Memory B cell (primary cell): ENCODE measurements around the gene ELMO1.
A peak's percentile ranks its signal among the peaks of the same experiment; 100 is the strongest.
"Not testable (repeated sequence)": the region's sequence is repeated elsewhere in the genome, so short reads cannot be mapped to it uniquely, and the experiment has no call there.

Experiments used
- ATAC-seq: fragments of 150-1000 bp; cut with Tn5 transposase; 2 replicates; pipeline ENCODE4 v1.10.0; 2021; ENCODE audit warnings: low read depth, mild to moderate bottlenecking, moderate library complexity
- DNase-seq, 2 donors: peaks; one replicate each; pipeline ENCODE4 v3.0.0; 2022; ENCODE audit warnings: low spot score in 2 of 2
- H3K27ac Mint-ChIP-seq: one replicate; pipeline ENCODE4 v1.8.0; 2022; ENCODE audit warnings: mild to moderate bottlenecking, moderate library complexity, mixed read lengths
- H3K27me3 Mint-ChIP-seq: one replicate; pipeline ENCODE4 v1.8.0; 2022; ENCODE audit warnings: mixed read lengths
- H3K36me3 Mint-ChIP-seq: one replicate; pipeline ENCODE4 v1.8.0; 2022; ENCODE audit warnings: mild to moderate bottlenecking, mixed read lengths
- H3K4me1 Mint-ChIP-seq: one replicate; pipeline ENCODE4 v1.8.0; 2022; ENCODE audit warnings: mixed read lengths
- H3K4me3 Mint-ChIP-seq: one replicate; pipeline ENCODE4 v1.8.0; 2022; ENCODE audit warnings: mild to moderate bottlenecking, moderate library complexity, mixed read lengths
- H3K9me3 Mint-ChIP-seq: one replicate; pipeline ENCODE4 v1.8.0; 2022; ENCODE audit warnings: mixed read lengths

The ELMO1 gene

DNA sequence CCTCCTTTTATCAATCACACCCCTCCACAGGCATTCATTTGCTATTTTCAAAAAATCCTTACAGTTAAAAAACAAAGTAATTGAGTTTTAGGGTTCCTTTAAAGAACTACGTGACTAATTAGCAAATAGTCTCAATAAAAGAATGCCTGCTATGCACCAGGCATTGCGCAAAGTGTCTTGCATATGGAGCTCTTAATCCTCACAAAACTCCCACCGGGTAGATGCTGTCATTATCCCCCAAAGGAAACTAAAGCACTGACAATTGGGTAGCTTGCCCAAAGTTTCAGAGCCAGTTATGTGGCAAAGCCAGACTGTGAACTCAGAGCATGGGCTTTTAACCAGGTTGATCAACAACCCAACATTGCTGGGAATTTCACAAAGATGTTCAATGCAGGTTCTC, 305.7 kb downstream of the ELMO1 start:
- H3K27me3 Mint-ChIP-seq: no peaks in the 10 kb centered on the region
- no peak overlapping the region for H3K4me3 Mint-ChIP-seq
- DNase-seq (no peak), ATAC-seq (no peak)
- H3K27ac Mint-ChIP-seq: peak overlapping the region; percentile 26
- H3K36me3 Mint-ChIP-seq: peaks cover 55% of the 10 kb centered on the region
- H3K4me1 Mint-ChIP-seq: peaks cover 12% of the 10 kb centered on the region
- H3K9me3 Mint-ChIP-seq: peaks cover 18% of the 10 kb centered on the region

DNA sequence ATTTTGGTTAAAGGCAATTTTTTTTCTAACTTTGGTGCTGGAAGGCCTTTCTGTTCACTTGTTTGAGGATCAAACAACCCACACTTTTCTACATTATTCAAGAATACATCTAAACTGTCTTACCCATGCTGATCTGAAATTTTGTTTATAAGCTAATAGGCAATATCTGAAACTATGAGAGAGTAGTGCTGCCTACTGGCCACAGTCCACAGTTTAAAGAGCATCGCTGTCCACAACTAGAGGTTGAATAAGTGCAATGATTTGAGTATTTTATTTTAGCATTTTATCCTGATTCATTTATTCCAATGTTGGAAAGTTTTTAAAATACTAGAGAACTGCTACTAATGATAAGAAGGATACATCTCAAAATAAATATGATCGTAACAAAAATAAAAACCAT, 306.9 kb downstream of the ELMO1 start:
- H3K4me1 Mint-ChIP-seq: peaks cover 18% of the 10 kb centered on the region
- no peak overlapping the region for H3K27ac Mint-ChIP-seq
- no peak overlapping the region for H3K4me3 Mint-ChIP-seq
- DNase-seq (no peak), ATAC-seq (no peak)
- peaks cover 20% of the 10 kb centered on the region for H3K9me3 Mint-ChIP-seq
- H3K27me3 Mint-ChIP-seq: no peaks in the 10 kb centered on the region
- H3K36me3 Mint-ChIP-seq: peaks cover 55% of the 10 kb centered on the region

DNA sequence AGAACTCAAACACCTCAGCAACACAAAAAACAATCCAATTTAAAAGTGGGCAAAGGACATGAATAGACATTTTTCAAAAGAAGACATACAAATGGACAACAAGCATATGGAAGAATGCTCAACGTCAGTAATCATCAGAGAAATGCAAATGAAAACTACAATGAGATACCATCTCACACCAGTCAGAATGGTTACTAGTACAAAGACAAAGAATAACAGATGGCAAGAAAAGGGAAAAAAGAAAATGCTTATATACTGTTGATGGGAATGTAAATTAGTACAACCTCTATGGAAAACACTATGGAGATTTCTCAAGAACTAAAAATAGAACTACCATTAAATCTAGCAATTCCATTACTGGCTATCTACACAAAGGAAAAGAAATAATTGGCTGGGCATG, 314.8 kb downstream of the ELMO1 start:
- H3K27ac Mint-ChIP-seq, H3K4me3 Mint-ChIP-seq, H3K27me3 Mint-ChIP-seq, H3K9me3 Mint-ChIP-seq, ATAC-seq, DNase-seq: not testable (repeated sequence)
- Mint-ChIP-seq H3K4me1 (peaks cover 19% of the 10 kb centered on the region), H3K36me3 (peaks cover 55% of the 10 kb centered on the region)

DNA sequence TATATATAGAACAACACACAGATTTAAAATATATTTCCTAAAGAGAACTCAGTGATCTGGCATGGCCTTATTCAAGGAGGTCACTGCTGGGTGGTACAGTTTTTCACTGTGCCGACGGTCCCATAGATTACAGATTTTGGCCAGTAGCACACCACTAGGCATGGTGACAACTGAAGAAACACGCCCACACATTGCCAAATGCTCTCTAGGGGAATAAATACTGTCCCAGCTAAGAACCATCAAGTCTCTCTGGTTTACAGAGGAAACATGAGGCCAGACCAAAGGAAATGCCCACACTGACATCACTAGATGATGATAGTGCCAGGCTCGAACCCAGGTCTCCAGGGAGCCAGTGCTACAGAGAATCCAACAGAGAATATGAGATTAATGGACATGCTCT, 316.8 kb downstream of the ELMO1 start:
- H3K27me3 Mint-ChIP-seq: no peaks in the 10 kb centered on the region
- peak overlapping the region; percentile 54 for H3K27ac Mint-ChIP-seq
- H3K36me3 Mint-ChIP-seq: peaks cover 66% of the 10 kb centered on the region
- peaks cover 14% of the 10 kb centered on the region for H3K4me1 Mint-ChIP-seq
- peaks cover 2% of the 10 kb centered on the region for H3K9me3 Mint-ChIP-seq
- ATAC-seq (no peak), DNase-seq (no peak)
- no peak overlapping the region for H3K4me3 Mint-ChIP-seq

DNA sequence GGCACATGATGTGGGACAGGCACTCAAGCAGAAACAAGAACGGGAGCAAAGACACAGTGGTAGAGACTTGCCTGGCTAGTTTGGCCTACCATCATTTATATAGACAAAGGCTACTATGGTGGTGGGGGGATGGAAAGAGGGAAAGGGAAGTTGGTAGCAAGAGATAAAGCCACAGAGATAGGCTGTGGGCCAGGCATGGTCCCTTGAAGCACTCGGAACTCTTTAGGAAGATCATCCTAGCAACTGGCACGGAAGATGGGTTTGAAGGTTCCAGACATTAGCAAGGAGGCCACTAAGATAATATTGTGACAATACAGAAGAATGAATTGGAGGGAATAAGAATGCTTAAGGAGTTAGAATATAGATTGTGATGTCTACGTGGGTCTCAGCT, 319.6 kb downstream of the ELMO1 start:
- Mint-ChIP-seq H3K27me3 (no peaks in the 10 kb centered on the region), H3K9me3 (peaks cover 4% of the 10 kb centered on the region), H3K4me1 (peaks cover 17% of the 10 kb centered on the region), H3K36me3 (peaks cover 65% of the 10 kb centered on the region), H3K4me3 (no peak overlapping the region), H3K27ac (no peak overlapping the region)
- DNase-seq: no peak
- no peak for ATAC-seq

DNA sequence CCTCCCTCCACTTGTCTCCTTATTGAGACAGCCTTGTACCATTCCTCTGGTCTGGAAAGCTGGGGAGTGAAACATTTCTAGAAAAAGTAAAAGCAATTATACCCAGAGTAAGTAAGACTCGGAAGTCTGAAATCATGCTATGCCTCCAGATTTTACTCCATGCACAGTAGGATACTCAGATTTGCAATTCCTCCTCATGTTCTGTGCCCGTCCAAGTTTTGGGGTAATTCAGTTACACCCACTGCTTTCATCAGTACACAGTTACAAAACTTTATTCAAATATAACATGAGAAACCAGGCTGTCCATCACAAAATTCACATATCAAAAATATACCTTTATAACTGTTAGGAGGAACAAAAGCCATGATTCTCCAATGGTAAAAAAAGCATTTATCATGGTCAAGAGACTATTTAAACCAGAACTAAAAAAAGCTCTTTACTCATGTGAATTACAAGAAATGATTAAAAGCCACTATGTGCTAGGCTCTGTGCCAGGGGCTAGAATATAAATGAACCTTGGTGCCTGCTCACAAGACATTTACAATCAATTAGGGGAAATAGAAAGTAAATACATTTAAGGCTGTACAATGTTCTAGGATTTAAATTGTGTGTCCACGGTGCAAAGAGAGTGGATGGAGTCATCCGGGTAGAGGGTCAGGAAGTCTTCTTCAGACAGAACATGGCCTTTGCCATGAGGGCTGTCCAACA, 320.2 kb downstream of the ELMO1 start:
- Mint-ChIP-seq H3K9me3 (peaks cover 4% of the 10 kb centered on the region), H3K27ac (no peak overlapping the region), H3K4me3 (no peak overlapping the region), H3K4me1 (peaks cover 19% of the 10 kb centered on the region), H3K36me3 (peaks cover 63% of the 10 kb centered on the region), H3K27me3 (no peaks in the 10 kb centered on the region)
- DNase-seq (no peak), ATAC-seq (no peak)

DNA sequence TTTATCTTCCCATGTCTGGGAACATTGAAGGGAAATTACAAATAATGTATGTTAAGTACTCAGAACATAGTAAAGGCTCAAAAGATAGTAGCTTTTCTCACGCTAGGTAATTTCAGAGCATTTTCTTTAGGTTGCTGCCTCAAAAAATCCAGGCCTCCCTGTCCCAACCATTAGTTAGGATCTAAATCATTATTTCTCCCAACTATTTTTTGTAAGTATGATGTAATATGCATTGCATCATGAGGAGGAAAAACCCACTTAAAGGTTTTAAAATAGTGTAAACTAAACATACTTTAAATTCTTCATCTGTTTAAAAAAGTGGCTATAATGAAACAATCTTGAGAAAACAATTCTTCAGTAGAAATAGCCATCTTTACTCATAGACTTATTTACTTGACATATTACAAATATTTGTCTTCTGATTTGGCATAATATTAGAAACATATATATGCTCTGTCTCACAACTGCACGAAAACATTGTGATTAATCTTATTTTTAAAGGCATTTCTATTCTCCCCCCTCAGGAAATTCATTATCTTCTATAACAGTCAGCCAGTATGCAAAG, 329.3 kb downstream of the ELMO1 start:
- ATAC-seq (no peak), DNase-seq (no peak)
- Mint-ChIP-seq H3K4me3 (no peak overlapping the region), H3K4me1 (peaks cover 29% of the 10 kb centered on the region), H3K27ac (peak overlapping the region; percentile 72), H3K36me3 (peaks cover 28% of the 10 kb centered on the region), H3K9me3 (no peaks in the 10 kb centered on the region), H3K27me3 (no peaks in the 10 kb centered on the region)

DNA sequence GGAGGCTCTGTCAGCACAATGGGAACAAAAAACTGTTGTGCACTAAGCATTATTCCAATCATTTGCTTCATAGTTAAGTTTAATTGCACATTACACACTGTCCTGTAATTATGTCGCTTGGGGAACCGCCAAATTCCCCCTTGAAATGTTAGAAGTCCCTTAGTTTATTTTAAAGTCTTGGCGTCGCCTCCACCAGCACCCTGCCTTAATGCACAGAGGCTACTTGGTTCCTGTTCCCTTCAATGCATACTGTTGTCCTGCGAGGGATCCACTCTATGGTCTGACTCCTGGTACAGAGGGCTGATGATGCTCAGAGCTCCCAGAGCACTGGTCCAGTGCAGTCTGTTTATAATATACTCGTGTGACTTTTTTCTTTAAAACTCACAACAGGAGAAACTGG, 330.7 kb downstream of the ELMO1 start:
- ATAC-seq (no peak), DNase-seq (no peak)
- Mint-ChIP-seq H3K36me3 (peaks cover 27% of the 10 kb centered on the region), H3K27me3 (no peaks in the 10 kb centered on the region), H3K4me3 (no peak overlapping the region), H3K9me3 (no peaks in the 10 kb centered on the region), H3K4me1 (peaks cover 28% of the 10 kb centered on the region), H3K27ac (no peak overlapping the region)

DNA sequence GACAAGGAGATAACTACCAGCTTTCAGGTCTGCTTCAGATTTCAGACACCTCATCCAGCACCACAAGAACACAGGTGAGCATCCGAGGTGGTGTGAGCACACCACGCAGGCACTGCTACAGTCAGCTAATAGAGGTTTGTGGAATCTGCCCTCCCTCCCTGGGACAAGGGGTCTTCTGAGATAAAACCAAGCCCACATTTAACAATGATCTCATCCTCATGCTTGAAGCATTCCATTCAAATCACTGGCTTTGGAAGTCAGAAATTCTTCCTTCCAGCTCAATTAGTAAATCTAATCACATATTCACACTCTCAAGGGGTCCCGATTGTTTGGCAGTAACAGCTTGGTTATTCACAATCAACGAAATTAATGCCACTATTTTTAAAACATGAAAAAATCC, 331.4 kb downstream of the ELMO1 start:
- H3K36me3 Mint-ChIP-seq: peaks cover 26% of the 10 kb centered on the region
- H3K27me3 Mint-ChIP-seq: no peaks in the 10 kb centered on the region
- no peak overlapping the region for H3K27ac Mint-ChIP-seq
- ATAC-seq (no peak), DNase-seq (no peak)
- H3K4me3 Mint-ChIP-seq: no peak overlapping the region
- no peaks in the 10 kb centered on the region for H3K9me3 Mint-ChIP-seq
- H3K4me1 Mint-ChIP-seq: peaks cover 24% of the 10 kb centered on the region

DNA sequence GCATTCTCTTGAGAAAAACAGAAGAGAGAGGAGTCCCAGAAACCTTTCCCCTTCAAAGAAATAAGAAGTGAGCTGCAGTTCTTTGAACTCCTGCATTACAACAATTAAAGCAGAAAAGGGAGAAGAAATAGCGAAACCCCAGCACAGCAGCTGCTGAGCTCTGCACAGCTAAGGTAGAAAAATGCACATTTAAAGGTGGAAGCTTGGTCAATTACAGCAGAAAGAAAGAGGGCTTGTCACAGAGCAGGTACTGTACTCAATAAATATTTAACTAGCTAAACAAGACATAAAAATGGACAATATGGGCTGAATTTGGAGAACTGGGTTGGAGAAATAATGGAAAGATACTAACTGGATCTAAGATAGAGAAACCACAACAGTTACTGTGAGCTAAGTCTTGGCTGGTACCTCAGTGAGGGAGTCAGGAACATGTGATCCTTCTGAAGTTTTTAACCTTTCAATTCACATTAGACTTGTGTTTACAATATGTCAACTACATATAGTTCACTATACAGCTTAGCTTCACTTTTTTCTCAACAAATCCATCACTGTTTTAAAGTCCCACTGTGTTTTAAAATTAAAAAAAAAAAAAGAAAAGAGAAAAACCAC, 332.5 kb downstream of the ELMO1 start:
- H3K4me1 Mint-ChIP-seq: peaks cover 27% of the 10 kb centered on the region
- no peak overlapping the region for H3K4me3 Mint-ChIP-seq
- ATAC-seq (no peak), DNase-seq (no peak)
- peak overlapping the region; percentile 4 for H3K27ac Mint-ChIP-seq
- peaks cover 28% of the 10 kb centered on the region for H3K36me3 Mint-ChIP-seq
- H3K27me3 Mint-ChIP-seq: no peaks in the 10 kb centered on the region
- no peaks in the 10 kb centered on the region for H3K9me3 Mint-ChIP-seq

DNA sequence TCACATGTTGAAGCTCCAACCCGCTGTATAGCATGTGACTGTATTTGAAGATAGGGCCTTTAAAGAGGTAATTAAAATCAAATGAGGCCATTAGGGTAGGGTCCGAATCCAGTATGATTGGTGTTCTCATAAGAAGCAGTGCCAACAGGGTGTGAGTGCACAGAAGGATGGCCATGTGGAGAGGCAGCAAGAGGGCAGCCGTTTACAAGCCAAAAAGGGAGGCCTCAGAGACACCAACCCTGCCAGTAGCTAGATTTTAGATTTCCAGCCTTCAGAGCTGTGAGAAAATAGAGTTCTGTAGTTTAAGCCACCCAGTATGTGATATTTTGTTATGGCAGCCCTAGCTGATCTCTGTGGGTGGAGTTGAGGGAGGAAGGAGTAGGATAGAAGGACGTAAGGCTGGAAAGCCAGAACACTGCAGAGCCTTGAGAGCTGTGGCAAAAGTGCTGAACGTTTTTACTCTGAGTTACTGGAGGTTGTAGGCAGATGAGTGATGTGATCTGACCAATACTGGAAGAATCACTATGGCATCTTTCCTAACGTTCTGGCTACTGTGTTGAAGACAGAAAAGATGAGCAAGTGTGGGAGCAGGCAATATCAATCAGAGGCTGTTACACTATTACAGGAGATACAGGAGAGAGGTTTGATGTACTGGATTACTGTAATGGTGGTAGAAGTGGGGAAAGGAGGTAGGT, 334.9 kb downstream of the ELMO1 start:
- peaks cover 38% of the 10 kb centered on the region for H3K4me1 Mint-ChIP-seq
- no peak for DNase-seq
- H3K4me3 Mint-ChIP-seq: no peak overlapping the region
- H3K27me3 Mint-ChIP-seq: no peaks in the 10 kb centered on the region
- H3K27ac Mint-ChIP-seq: no peak overlapping the region
- ATAC-seq: no peak
- peaks cover 34% of the 10 kb centered on the region for H3K36me3 Mint-ChIP-seq
- no peaks in the 10 kb centered on the region for H3K9me3 Mint-ChIP-seq

DNA sequence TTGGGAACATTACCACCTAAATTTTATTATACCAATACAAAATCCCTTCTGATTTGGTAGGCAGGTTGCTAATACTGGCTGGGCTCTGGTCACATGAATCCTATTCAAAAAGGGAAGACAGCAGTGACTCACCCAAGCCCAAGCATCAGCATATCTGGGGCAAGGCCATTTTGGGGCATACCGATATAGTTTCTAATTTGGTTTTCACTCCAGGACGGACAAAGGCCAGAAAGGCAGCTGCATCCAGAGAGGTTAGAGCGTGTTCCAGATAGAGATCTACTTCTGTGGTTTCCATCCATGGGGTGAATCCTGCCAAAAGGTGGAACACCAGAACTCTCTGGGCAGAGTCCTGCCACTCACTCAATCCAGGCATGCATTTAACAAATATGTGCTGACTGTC, 335.8 kb downstream of the ELMO1 start:
- Mint-ChIP-seq H3K4me3 (no peak overlapping the region), H3K27ac (no peak overlapping the region), H3K27me3 (no peaks in the 10 kb centered on the region), H3K9me3 (no peaks in the 10 kb centered on the region), H3K36me3 (peaks cover 35% of the 10 kb centered on the region), H3K4me1 (peaks cover 42% of the 10 kb centered on the region)
- DNase-seq (no peak), ATAC-seq (no peak)

DNA sequence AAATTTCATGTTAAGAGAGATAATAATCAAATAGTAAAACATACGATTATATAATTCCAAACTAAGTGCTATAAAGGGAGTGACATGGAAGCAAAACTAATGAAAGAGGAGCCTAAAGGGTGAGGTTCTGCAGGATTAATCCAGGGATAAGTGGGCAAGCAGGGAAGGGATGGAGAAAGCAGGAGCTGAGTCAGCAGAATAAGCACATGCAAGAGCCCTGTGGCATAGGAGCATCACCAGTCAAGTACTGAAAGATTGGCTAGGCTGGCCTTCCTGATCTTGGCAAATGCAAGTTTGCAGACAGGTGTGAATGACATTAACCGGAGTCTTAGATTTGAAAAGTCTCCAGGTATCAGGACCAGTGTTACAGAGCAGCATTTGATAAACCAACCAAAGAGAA, 336.4 kb downstream of the ELMO1 start:
- ATAC-seq (no peak), DNase-seq (no peak)
- Mint-ChIP-seq H3K4me1 (peaks cover 47% of the 10 kb centered on the region), H3K36me3 (peaks cover 35% of the 10 kb centered on the region), H3K27ac (no peak overlapping the region), H3K4me3 (no peak overlapping the region), H3K27me3 (no peaks in the 10 kb centered on the region), H3K9me3 (no peaks in the 10 kb centered on the region)

DNA sequence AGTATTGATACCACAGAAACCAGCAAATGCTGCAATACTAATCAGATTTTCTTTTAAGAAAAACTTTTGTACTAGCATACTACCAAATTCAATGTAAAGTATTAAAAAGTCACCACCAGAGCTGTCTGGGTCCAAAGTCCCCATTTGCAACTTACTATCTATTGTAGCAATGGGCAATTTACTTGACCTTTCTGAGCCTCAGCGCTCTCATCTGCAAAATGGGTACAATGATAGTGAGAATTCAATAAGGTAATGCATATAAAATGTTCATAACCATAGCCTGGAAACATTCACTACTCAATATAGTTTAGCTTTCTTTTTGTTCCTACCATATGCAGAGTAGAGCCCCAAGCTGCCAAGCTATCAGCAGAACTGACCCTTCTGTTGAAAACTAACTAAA, 337.2 kb downstream of the ELMO1 start:
- no peak overlapping the region for H3K4me3 Mint-ChIP-seq
- H3K9me3 Mint-ChIP-seq: no peaks in the 10 kb centered on the region
- DNase-seq: no peak
- no peaks in the 10 kb centered on the region for H3K27me3 Mint-ChIP-seq
- ATAC-seq: no peak
- peaks cover 47% of the 10 kb centered on the region for H3K4me1 Mint-ChIP-seq
- H3K27ac Mint-ChIP-seq: peak overlapping the region; percentile 62
- peaks cover 32% of the 10 kb centered on the region for H3K36me3 Mint-ChIP-seq
